Measurements from ENCODE around the gene RCAN2.

RCAN2 gene

DNA sequence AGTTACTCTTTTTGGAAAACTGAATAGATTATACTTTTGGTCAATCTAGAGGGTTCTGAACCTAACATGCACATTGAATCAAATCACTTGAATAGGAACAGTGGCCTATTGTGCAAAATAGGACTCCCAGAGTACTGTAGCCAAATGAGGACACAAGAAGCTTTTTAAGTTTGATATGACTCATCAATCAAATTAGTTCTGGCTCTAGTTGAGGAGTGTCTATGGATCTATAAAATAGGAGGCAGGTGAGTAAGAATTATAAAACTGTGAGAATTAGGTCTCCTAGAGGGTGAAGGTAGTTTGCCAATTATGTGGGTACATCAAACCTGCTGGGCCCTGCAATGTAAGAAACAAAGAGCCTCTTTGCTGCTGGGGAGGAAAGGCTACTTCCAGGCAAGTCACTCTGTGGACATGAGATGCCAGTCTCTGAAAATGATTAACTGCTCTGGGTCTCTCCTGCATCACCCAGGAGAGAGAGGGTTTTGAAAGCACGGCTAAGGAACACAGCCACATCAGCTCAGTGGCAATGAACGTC, 112.3 kb downstream of the RCAN2 start:
- Histone ChIP-seq H3K4me1 (peaks cover 39% of the 10 kb centered on the region), H3K27ac (no peak overlapping the region), H3K27me3 (ENCODE audit: control insufficient read depth, insufficient read depth, low read length) (no peaks in the 10 kb centered on the region), H3K4me3 (ENCODE audit: low read depth, low read length) (no peak overlapping the region), H3K36me3 (ENCODE audit: control insufficient read depth, insufficient read depth, low read length) (no peaks in the 10 kb centered on the region), H3K4me2 (ENCODE audit: low read length) (no peak overlapping the region), H3K9me3 (ENCODE audit: control insufficient read depth, low read length) (no peaks in the 10 kb centered on the region), H3K9ac (no peak overlapping the region), H2AFZ (no peak overlapping the region), H3K79me2 (peaks cover 9% of the 10 kb centered on the region)
- TF ChIP-seq CTCF (IDR thresholded peaks at IDR 0.05), result no peak

- H2AFZ ChIP-seq, result no peak overlapping the region
Measured at GRCh38 chr6:46378161-46378881, 112.9 kb downstream of the RCAN2 start.

DNA sequence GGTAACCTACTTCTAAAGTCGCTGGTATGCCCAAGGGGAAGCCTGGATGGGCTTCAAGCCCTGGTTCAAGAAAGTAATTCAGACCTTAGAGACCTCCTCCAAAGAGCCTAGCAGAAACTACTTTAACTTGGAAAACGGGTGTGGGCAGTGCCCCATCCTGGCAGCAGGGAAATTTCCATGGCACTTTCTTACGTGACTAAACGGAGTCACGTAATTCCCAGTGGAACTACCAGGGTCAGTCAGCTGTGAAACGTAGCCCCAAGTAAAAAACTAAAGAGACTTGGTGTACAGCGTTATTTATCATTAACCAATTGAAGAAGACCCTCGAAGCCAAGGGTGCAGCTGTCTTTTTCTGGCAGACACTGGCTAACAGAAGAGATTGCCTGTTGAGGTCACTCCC, 114.0 kb downstream of the RCAN2 start:
- no peaks in the 10 kb centered on the region for H3K27me3 ChIP-seq (ENCODE audit: control insufficient read depth, insufficient read depth, low read length)
- H3K27ac ChIP-seq, result no peak overlapping the region
- TF ChIP-seq CTCF (IDR thresholded peaks at IDR 0.05), result no peak
- H3K4me3 ChIP-seq (ENCODE audit: low read depth, low read length), result no peak overlapping the region
- H2AFZ ChIP-seq, result no peak overlapping the region
- H3K4me2 ChIP-seq (ENCODE audit: low read length), result no peak overlapping the region
- H3K9ac ChIP-seq, result no peak overlapping the region
- no peaks in the 10 kb centered on the region for H3K36me3 ChIP-seq (ENCODE audit: control insufficient read depth, insufficient read depth, low read length)
- H3K79me2 ChIP-seq, result peaks cover 18% of the 10 kb centered on the region
- H3K9me3 ChIP-seq (ENCODE audit: control insufficient read depth, low read length), result no peaks in the 10 kb centered on the region
- peaks cover 27% of the 10 kb centered on the region for H3K4me1 ChIP-seq

More at GRCh38 chr6:46378161-46378881, 112.9 kb downstream of the RCAN2 start:
- TF ChIP-seq CTCF (IDR thresholded peaks at IDR 0.05), result no peak
- Histone ChIP-seq H3K4me2 (ENCODE audit: low read length) (no peak overlapping the region), H3K36me3 (ENCODE audit: control insufficient read depth, insufficient read depth, low read length) (no peaks in the 10 kb centered on the region), H3K27ac (no peak overlapping the region), H3K9me3 (ENCODE audit: control insufficient read depth, low read length) (no peaks in the 10 kb centered on the region), H3K79me2 (peaks cover 15% of the 10 kb centered on the region), H3K4me1 (peaks cover 36% of the 10 kb centered on the region), H3K4me3 (ENCODE audit: low read depth, low read length) (no peak overlapping the region), H3K27me3 (ENCODE audit: control insufficient read depth, insufficient read depth, low read length) (no peaks in the 10 kb centered on the region), H3K9ac (no peak overlapping the region)

DNA sequence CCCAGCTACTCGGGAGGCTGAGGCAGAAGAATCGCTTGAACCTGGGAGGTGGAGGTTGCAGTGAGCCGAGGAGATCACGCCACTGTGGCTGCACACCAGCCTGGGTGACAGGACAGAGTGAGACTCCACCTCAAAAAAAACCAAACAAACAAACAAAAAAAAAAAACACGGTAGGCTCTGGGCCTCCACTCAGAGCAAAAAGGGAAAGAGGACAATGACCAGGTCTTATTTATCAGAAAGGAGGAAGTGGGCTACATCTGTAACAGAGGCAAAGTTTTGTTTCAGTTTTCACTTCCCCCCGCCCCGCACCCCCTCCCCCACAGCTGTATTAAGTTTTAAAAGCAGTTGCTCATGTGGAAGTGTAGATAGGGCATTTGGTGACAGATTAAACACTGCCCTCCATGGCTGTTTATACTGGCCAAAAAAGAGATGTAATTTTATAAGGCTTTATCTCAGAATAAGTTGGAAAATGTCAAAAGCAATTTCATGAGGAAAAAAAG, 114.6 kb downstream of the RCAN2 start:
- H3K9ac ChIP-seq, result no peak overlapping the region
- H3K9me3 ChIP-seq (ENCODE audit: control insufficient read depth, low read length), result no peaks in the 10 kb centered on the region
- no peak overlapping the region for H2AFZ ChIP-seq
- no peaks in the 10 kb centered on the region for H3K27me3 ChIP-seq (ENCODE audit: control insufficient read depth, insufficient read depth, low read length)
- peaks cover 21% of the 10 kb centered on the region for H3K4me1 ChIP-seq
- no peak overlapping the region for H3K4me2 ChIP-seq (ENCODE audit: low read length)
- TF ChIP-seq CTCF (IDR thresholded peaks at IDR 0.05), result no peak
- H3K79me2 ChIP-seq, result peaks cover 19% of the 10 kb centered on the region
- H3K27ac ChIP-seq, result no peak overlapping the region
- no peaks in the 10 kb centered on the region for H3K36me3 ChIP-seq (ENCODE audit: control insufficient read depth, insufficient read depth, low read length)
- no peak overlapping the region for H3K4me3 ChIP-seq (ENCODE audit: low read depth, low read length)
